HFFc6 (cell line): ENCODE measurements around the gene RAMP3. TPM values are rescaled to one million over a fixed set of nuclear protein-coding genes. Genes with fewer than 3 reads are reported as not detected.

ENCODE experiments used
- DNase-seq: peaks from one replicate; pipeline ENCODE4 v3.0.0-alpha.2; 2018
- H3K27ac Mint-ChIP-seq: 2 replicates; pipeline ENCODE4 v1.8.0; 2020; ENCODE audit warnings: mild to moderate bottlenecking, mixed read lengths
- H3K27me3 Mint-ChIP-seq: 2 replicates; pipeline ENCODE4 v1.8.0; 2021; ENCODE audit warnings: mild to moderate bottlenecking, moderate library complexity, mixed read lengths; ENCODE audit not compliant: insufficient read depth
- H3K36me3 Mint-ChIP-seq: 2 replicates; pipeline ENCODE4 v1.8.0; 2021; ENCODE audit warnings: low read depth, mixed read lengths
- H3K4me1 Mint-ChIP-seq: 2 replicates; pipeline ENCODE4 v1.8.0; 2020; ENCODE audit warnings: low read depth, mixed read lengths
- H3K4me3 Mint-ChIP-seq: 2 replicates; pipeline ENCODE4 v1.8.0; 2020; ENCODE audit warnings: mild to moderate bottlenecking, moderate library complexity, mixed read lengths
- H3K9me3 Mint-ChIP-seq: 2 replicates; pipeline ENCODE4 v1.8.0; 2020; ENCODE audit warnings: mild to moderate bottlenecking, mixed read lengths
- total RNA-seq, 6 experiments: library from RNA; stranded (reverse); fragmentation: NEBNext Ultra II Directional; extraction: Animal tissue kit (Norgen Biotek cat#: 25700); gene quantifications; 2 replicates in 1 of 6; 3 replicates in 5 of 6; pipeline ENCODE4 v1.2.3, GENCODE V29; 2021
- TF ChIP-seq, protein P1 (sequence below): fragments of 200-600 bp; sonication (generic); IDR thresholded peaks from 2 replicates; pipeline ENCODE4 v1.5.0; 2021; ENCODE audit warnings: antibody characterized with exemption, mild to moderate bottlenecking

The RAMP3 gene
- total RNA-seq, 6 experiments from 2014 or later, result not detected

DNA sequence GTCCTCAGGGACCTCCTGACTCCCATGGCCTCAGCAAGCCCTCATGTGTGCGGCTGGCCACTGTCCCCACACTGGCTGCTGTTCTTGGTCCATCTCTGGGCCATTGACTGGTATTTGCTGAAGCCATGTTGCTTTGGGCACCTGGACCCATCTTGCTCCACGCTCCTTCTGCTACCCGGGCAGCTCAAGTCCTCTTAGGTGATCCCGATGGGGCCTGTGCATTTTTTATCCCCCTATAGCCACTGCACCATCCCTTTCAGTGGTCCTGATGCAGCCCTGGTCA lies 16.7 kb downstream of the RAMP3 start:
- DNase-seq, result no peak
- H3K27me3 Mint-ChIP-seq, result peaks cover 25% of the 10 kb centered on the region
- H3K4me3 Mint-ChIP-seq, result no peak overlapping the region
- H3K4me1 Mint-ChIP-seq, result no peaks in the 10 kb centered on the region
- H3K9me3 Mint-ChIP-seq, result no peaks in the 10 kb centered on the region
- H3K36me3 Mint-ChIP-seq, result no peaks in the 10 kb centered on the region
- no peak overlapping the region for H3K27ac Mint-ChIP-seq
- TF ChIP-seq, protein P1, sequence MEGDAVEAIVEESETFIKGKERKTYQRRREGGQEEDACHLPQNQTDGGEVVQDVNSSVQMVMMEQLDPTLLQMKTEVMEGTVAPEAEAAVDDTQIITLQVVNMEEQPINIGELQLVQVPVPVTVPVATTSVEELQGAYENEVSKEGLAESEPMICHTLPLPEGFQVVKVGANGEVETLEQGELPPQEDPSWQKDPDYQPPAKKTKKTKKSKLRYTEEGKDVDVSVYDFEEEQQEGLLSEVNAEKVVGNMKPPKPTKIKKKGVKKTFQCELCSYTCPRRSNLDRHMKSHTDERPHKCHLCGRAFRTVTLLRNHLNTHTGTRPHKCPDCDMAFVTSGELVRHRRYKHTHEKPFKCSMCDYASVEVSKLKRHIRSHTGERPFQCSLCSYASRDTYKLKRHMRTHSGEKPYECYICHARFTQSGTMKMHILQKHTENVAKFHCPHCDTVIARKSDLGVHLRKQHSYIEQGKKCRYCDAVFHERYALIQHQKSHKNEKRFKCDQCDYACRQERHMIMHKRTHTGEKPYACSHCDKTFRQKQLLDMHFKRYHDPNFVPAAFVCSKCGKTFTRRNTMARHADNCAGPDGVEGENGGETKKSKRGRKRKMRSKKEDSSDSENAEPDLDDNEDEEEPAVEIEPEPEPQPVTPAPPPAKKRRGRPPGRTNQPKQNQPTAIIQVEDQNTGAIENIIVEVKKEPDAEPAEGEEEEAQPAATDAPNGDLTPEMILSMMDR, result no peak

DNA sequence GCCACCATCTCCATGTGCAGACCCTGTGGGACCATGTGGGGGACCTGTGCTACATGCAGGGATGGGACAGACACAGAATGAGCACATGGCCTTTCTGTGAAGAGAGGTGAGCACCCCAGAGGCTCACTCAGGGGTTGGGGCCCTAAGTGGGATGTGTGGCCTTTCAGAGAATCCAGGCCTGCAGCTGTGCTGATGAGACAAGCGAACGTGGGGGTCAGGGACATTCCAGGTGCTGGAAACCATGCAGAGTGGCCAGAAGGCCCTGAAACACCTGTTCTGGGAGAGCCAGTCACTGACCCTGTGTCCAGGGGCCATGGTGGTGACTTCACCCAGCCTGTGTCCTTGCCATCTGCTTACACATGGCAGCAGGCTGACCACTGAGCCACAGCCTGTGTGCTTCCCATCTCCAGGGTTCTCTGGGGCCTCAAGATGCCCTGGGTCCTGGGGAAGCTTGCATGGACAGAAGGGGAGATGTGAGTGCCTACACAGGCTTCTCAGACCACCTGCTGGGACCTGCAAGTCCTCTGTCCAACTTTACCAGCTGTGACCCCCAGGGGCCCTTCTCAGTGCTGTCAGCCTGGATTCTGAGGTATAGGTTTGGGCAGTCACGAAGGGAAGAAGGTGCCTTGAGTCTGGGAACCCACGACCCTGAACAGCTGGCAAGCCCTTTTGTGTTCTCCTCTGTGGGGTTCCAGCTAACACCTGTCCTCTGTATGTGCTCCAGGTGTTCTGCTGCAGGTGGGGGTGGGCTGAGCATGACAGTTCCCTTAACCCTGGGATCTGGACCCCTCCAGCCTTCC lies 17.6 kb downstream of the RAMP3 start:
- Mint-ChIP-seq H3K27me3 (peaks cover 21% of the 10 kb centered on the region), H3K9me3 (no peaks in the 10 kb centered on the region), H3K36me3 (no peaks in the 10 kb centered on the region), H3K4me3 (no peak overlapping the region), H3K27ac (no peak overlapping the region), H3K4me1 (no peaks in the 10 kb centered on the region)
- TF ChIP-seq, protein P1, result no peak
- DNase-seq, result no peak

DNA sequence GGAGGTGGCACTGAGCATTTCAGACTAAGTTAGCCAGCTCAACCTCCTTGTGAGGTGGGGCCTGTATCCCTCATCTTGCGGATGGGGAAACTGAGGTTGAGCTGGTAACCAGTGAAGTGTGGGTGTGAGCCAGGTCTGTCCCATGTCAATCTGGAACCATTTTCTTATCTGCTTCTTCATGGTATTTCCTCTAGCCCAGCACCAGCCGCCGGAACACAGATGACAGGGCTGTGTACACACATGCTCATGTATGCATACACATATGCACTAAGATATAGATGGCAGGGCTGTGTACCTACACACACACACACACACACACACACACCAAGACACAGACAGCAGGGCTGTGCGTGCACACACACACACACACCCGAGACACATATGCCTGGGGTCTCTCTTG lies 18.5 kb downstream of the RAMP3 start:
- Mint-ChIP-seq H3K27ac (no peak overlapping the region), H3K4me1 (no peaks in the 10 kb centered on the region), H3K4me3 (no peak overlapping the region), H3K27me3 (peaks cover 21% of the 10 kb centered on the region), H3K36me3 (no peaks in the 10 kb centered on the region), H3K9me3 (no peaks in the 10 kb centered on the region)
- DNase-seq, result no peak
- TF ChIP-seq, protein P1, result no peak

DNA sequence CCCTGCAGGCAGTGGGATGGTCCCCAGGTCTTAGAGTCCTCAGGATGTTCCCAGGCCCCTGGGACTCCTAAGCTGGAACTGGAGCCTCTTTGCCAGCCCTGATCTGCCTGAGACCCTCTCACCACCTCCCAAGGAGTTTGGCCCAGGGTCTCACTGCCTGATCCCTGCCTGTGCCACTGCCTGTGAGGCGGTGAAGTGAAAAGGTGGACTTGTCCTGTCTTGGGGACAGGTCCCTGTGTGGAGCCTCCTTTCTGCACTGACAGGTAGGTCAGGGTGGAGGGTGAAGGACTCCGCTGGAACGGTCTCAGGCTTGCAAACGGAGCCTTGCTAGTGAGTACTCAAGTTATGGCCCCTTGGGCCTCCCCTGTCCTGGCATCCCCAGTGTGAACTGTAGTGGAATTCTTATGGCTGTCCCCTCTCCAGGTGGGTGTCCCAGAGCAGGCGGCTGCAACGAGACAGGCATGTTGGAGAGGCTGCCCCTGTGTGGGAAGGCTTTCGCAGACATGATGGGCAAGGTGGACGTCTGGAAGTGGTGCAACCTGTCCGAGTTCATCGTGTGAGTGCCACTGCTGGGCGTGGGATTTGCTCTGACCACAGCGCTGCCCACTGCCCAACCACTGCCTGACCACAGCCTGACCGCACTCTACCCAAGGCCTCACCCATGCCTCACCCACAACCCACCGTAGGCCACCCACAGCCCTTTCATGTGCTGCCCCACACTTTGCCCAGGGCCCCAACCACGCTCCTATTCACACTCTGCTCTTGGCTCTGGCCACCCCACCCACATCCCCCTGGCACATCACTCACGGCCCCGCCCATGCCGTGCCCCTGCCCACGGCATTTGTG lies 19.5 kb downstream of the RAMP3 start:
- Mint-ChIP-seq H3K36me3 (no peaks in the 10 kb centered on the region), H3K4me1 (no peaks in the 10 kb centered on the region), H3K9me3 (no peaks in the 10 kb centered on the region), H3K27me3 (peaks cover 25% of the 10 kb centered on the region), H3K4me3 (no peak overlapping the region), H3K27ac (no peak overlapping the region)
- TF ChIP-seq, protein P1, result no peak
- DNase-seq, result no peak

DNA sequence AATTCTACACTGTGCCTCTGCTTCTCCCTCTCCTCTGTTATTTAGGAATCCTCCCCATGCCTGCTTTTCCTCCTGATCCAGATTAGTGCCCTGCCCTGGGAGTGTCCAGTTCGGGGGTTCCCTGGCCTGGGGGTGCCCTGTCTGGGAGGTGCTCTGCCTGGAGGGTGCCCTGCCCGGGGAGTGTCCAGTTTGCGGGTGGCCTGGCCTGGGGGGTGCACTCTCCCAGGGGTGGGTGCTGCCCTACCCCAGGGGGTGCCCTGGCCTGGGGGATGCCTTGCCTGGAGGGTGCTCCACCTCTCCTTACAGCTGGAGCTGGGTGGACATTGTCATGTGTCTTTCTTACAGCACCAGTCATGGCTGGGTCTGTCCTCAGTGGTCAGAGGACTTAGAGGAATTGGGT lies 20.2 kb downstream of the RAMP3 start:
- TF ChIP-seq, protein P1, result no peak
- H3K4me1 Mint-ChIP-seq, result no peaks in the 10 kb centered on the region
- no peak overlapping the region for H3K27ac Mint-ChIP-seq
- peaks cover 25% of the 10 kb centered on the region for H3K27me3 Mint-ChIP-seq
- H3K36me3 Mint-ChIP-seq, result no peaks in the 10 kb centered on the region
- H3K9me3 Mint-ChIP-seq, result no peaks in the 10 kb centered on the region
- DNase-seq, result no peak
- H3K4me3 Mint-ChIP-seq, result no peak overlapping the region
